H9 (cell line): Measurements from ENCODE around the gene FERMT1. TPM values are rescaled to one million over a fixed set of nuclear protein-coding genes. Genes with fewer than 3 reads are reported as not detected.

Source experiments
- DNase-seq: peaks from one replicate; pipeline ENCODE4 v3.0.0-alpha.2; 2017
- H2AFZ ChIP-seq: one replicate; pipeline ENCODE4 v1.6.1; 2013; ENCODE audit warnings: mild to moderate bottlenecking, low read length, control low read depth, moderate library complexity
- H2AK5ac ChIP-seq: 2 replicates; pipeline ENCODE4 v1.6.1; 2013; ENCODE audit warnings: low read length, control low read depth, mixed read lengths; ENCODE audit not compliant: insufficient read length
- H2BK120ac ChIP-seq: one replicate; pipeline ENCODE4 v1.6.1; 2013; ENCODE audit warnings: low read depth, mild to moderate bottlenecking, low read length, control low read depth, inconsistent platforms; ENCODE audit not compliant: poor library complexity, severe bottlenecking
- H2BK12ac ChIP-seq: 2 replicates; pipeline ENCODE4 v1.6.1; 2013; ENCODE audit warnings: low read length, control low read depth, mixed read lengths, low read depth; ENCODE audit not compliant: insufficient read length
- H2BK15ac ChIP-seq: 2 replicates; pipeline ENCODE4 v1.6.1; 2013; ENCODE audit warnings: low read depth, low read length, control low read depth
- H2BK20ac ChIP-seq: one replicate; pipeline ENCODE4 v1.6.1; 2013; ENCODE audit warnings: low read depth, mild to moderate bottlenecking, low read length, control low read depth, inconsistent platforms; ENCODE audit not compliant: poor library complexity, severe bottlenecking
- H2BK5ac ChIP-seq: 2 replicates; pipeline ENCODE4 v1.6.1; 2013; ENCODE audit warnings: low read length, control low read depth, mixed read lengths; ENCODE audit not compliant: insufficient read length
- H3K14ac ChIP-seq: 2 replicates; pipeline ENCODE4 v1.6.1; 2013; ENCODE audit warnings: low read length, control low read depth; ENCODE audit not compliant: insufficient read depth
- H3K18ac ChIP-seq: 2 replicates; pipeline ENCODE4 v1.6.1; 2013; ENCODE audit warnings: low read depth, mild to moderate bottlenecking, mixed read lengths, low read length, control low read depth; ENCODE audit not compliant: insufficient read length
- H3K23ac ChIP-seq: 2 replicates; pipeline ENCODE4 v1.6.1; 2013; ENCODE audit warnings: low read length, control low read depth, mixed read lengths, low read depth; ENCODE audit not compliant: insufficient read length
- H3K23me2 ChIP-seq: 2 replicates; pipeline ENCODE4 v1.6.1; 2013; ENCODE audit warnings: low read depth, mild to moderate bottlenecking, mixed read lengths, low read length, control low read depth; ENCODE audit not compliant: insufficient read length, poor library complexity, severe bottlenecking
- H3K27ac ChIP-seq: 2 replicates; pipeline ENCODE4 v1.5.1; 2013; ENCODE audit warnings: low read length, control low read depth, mixed read lengths, low read depth; ENCODE audit not compliant: insufficient read length
- H3K27me3 ChIP-seq: 2 replicates; pipeline ENCODE4 v1.6.1; 2013; ENCODE audit warnings: low read length, control low read depth, inconsistent platforms; ENCODE audit not compliant: insufficient read depth
- H3K4ac ChIP-seq: 2 replicates; pipeline ENCODE4 v1.6.1; 2013; ENCODE audit warnings: low read depth, mild to moderate bottlenecking, control low read depth, inconsistent platforms, low read length, moderate library complexity
- H3K4me1 ChIP-seq: 2 replicates; pipeline ENCODE4 v1.6.1; 2013; ENCODE audit warnings: low read length, control low read depth, inconsistent platforms; ENCODE audit not compliant: insufficient read depth
- H3K4me2 ChIP-seq: 2 replicates; pipeline ENCODE4 v1.6.1; 2013; ENCODE audit warnings: low read length, control low read depth, mixed read lengths; ENCODE audit not compliant: insufficient read length, insufficient read depth
- H3K56ac ChIP-seq: 2 replicates; pipeline ENCODE4 v1.6.1; 2013; ENCODE audit warnings: low read depth, mild to moderate bottlenecking, mixed read lengths, low read length, control low read depth; ENCODE audit not compliant: insufficient read length
- H3K79me1 ChIP-seq: 2 replicates; pipeline ENCODE4 v1.6.1; 2013; ENCODE audit warnings: low read depth, mild to moderate bottlenecking, moderate library complexity, low read length, control low read depth, inconsistent platforms; ENCODE audit not compliant: insufficient read depth, poor library complexity, severe bottlenecking
- H3K79me2 ChIP-seq: 2 replicates; pipeline ENCODE4 v1.6.1; 2013; ENCODE audit warnings: low read length, control low read depth, inconsistent platforms; ENCODE audit not compliant: insufficient read depth
- H3K9ac ChIP-seq: 2 replicates; pipeline ENCODE4 v1.6.1; 2013; ENCODE audit warnings: low read length, control low read depth, mixed read lengths; ENCODE audit not compliant: insufficient read length; ENCODE audit errors: extremely low read depth
- H3K9me3 ChIP-seq: one replicate; pipeline ENCODE4 v1.6.1; 2013; ENCODE audit warnings: low read depth, low read length, inconsistent platforms; ENCODE audit not compliant: control insufficient read depth
- H3T11ph ChIP-seq: one replicate; pipeline ENCODE4 v1.6.1; 2013; ENCODE audit warnings: mild to moderate bottlenecking, low read length, control low read depth, inconsistent platforms
- H4K20me1 ChIP-seq: one replicate; pipeline ENCODE4 v1.6.1; 2013; ENCODE audit not compliant: control insufficient read depth, insufficient read length, insufficient read depth
- H4K5ac ChIP-seq: 2 replicates; pipeline ENCODE4 v1.6.1; 2013; ENCODE audit warnings: low read depth, mild to moderate bottlenecking, mixed read lengths, low read length, control low read depth; ENCODE audit not compliant: insufficient read length
- H4K8ac ChIP-seq: replicated peaks from 2 replicates; pipeline ENCODE4 v1.6.1; 2013; ENCODE audit warnings: low read length, control low read depth, mixed read lengths, low read depth; ENCODE audit not compliant: insufficient read length
- H4K91ac ChIP-seq: 2 replicates; pipeline ENCODE4 v1.6.1; 2013; ENCODE audit warnings: low read depth, mild to moderate bottlenecking, moderate library complexity, mixed read lengths, low read length, control low read depth; ENCODE audit not compliant: insufficient read length
- H3K27ac Mint-ChIP-seq, 3 experiments: 2 replicates in 2 of 3; 3 replicates in 1 of 3; pipeline ENCODE4 v1.8.0; 2020 to 2021; ENCODE audit warnings: mixed read lengths in 3 of 3, mild to moderate bottlenecking in 1 of 3, moderate library complexity in 1 of 3
- H3K27me3 Mint-ChIP-seq: 2 replicates; pipeline ENCODE4 v1.8.0; 2021; ENCODE audit warnings: low read depth, mild to moderate bottlenecking, moderate library complexity, mixed read lengths
- H3K36me3 Mint-ChIP-seq, 3 experiments: 2 replicates in 2 of 3; 3 replicates in 1 of 3; pipeline ENCODE4 v1.8.0; 2020 to 2021; ENCODE audit warnings: low read depth in 3 of 3, mixed read lengths in 3 of 3; ENCODE audit not compliant: insufficient read depth in 1 of 3
- H3K4me1 Mint-ChIP-seq, 2 experiments: 2 replicates each; pipeline ENCODE4 v1.8.0; 2020; ENCODE audit warnings: mixed read lengths in 2 of 2
- H3K4me3 Mint-ChIP-seq, 2 experiments: 2 replicates in 1 of 2; 3 replicates in 1 of 2; pipeline ENCODE4 v1.8.0; 2020 to 2021; ENCODE audit warnings: mild to moderate bottlenecking in 2 of 2, mixed read lengths in 2 of 2, moderate library complexity in 1 of 2
- H3K9me3 Mint-ChIP-seq, 2 experiments: 2 replicates in 1 of 2; 3 replicates in 1 of 2; pipeline ENCODE4 v1.8.0; 2020; ENCODE audit warnings: mild to moderate bottlenecking in 2 of 2, mixed read lengths in 2 of 2, moderate library complexity in 1 of 2
- CTCF ChIP-seq: fragments of 200-600 bp; sonication (generic); conservative IDR thresholded peaks from 3 replicates; pipeline ENCODE4 v1.8.0; 2021; ENCODE audit warnings: antibody characterized with exemption, mild to moderate bottlenecking
- WGBS: extraction: QIAGEN DNeasy Blood & Tissue Kit; methylation state at CpG from one replicate; pipeline ENCODE4 v1.1.7; 2013; ENCODE audit warnings: missing lambda C conversion rate, low lambda C conversion rate, mixed read lengths; ENCODE audit not compliant: insufficient read length; ENCODE audit errors: extremely low coverage; 5-methylcytosine and 5-hydroxymethylcytosine counted together
- total RNA-seq: library from RNA; stranded (reverse); gene quantifications from 2 replicates; pipeline ENCODE4 v1.2.1, GENCODE V29; 2021

The FERMT1 gene
- total RNA-seq, 1 experiment from 2014 or later = 9.6 TPM

- Mint-ChIP-seq H3K27ac (no peak overlapping the region), H3K4me1 (no peaks in the 10 kb centered on the region), H3K27me3 (no peaks in the 10 kb centered on the region), H3K36me3 (peaks cover 40 to 44% (median 43%) of the 10 kb centered on the region in 3 experiments), H3K4me3 (no peak overlapping the region), H3K9me3 (peaks cover 13 to 22% of the 10 kb centered on the region in 2 experiments)
- H4K20me1 ChIP-seq = no peaks in the 10 kb centered on the region
- H2BK5ac ChIP-seq = no peak overlapping the region
- no peak overlapping the region for H3K23ac ChIP-seq
- no peak overlapping the region for H3T11ph ChIP-seq
- H3K79me2 ChIP-seq = no peaks in the 10 kb centered on the region; the same call in 1 of the 2 replicates
- no peak overlapping the region for H4K91ac ChIP-seq
- H3K4me2 ChIP-seq = no peak overlapping the region
- no peak overlapping the region for H2AFZ ChIP-seq
- no peaks in the 10 kb centered on the region for H3K9me3 ChIP-seq
- H4K5ac ChIP-seq = no peak overlapping the region
- H3K4me1 ChIP-seq = no peaks in the 10 kb centered on the region
- H3K4ac ChIP-seq = no peak overlapping the region
- H3K23me2 ChIP-seq = no peaks in the 10 kb centered on the region
- DNase-seq = no peak
- H2BK12ac ChIP-seq = no peak overlapping the region
- no peak overlapping the region for H3K9ac ChIP-seq
- no peak overlapping the region for H3K56ac ChIP-seq
- no peak overlapping the region for H2BK15ac ChIP-seq
- H2BK120ac ChIP-seq = no peak overlapping the region
- H3K27me3 ChIP-seq = no peaks in the 10 kb centered on the region
- no peak overlapping the region for H4K8ac ChIP-seq
- H2BK20ac ChIP-seq = no peak overlapping the region
- no peak for TF ChIP-seq CTCF
- H3K14ac ChIP-seq = no peak overlapping the region
- peaks cover 6% of the 10 kb centered on the region for H3K79me1 ChIP-seq
- H3K18ac ChIP-seq = no peak overlapping the region
- no CpG with 5 or more reads among the region's 3 CpGs for WGBS
- H2AK5ac ChIP-seq = no peak overlapping the region
- no peak overlapping the region for H3K27ac ChIP-seq
These were observed 96.8 kb downstream of the FERMT1 start for GRCh38 chr20:6026051-6026450.

Other genes with a start within 250 kb of the FERMT1 start
- 1.7 and 1.9 TPM in 2 replicates for gene CHGB, start 211.5 kb downstream of the FERMT1 start, total RNA-seq
- gene TRMT6, start 172.5 kb downstream of the FERMT1 start, total RNA-seq = 34.4 and 37.8 TPM in 2 replicates
- 32.2 and 33.3 TPM in 2 replicates for gene MCM8, start 172.4 kb downstream of the FERMT1 start, total RNA-seq
- 39.5 and 41.2 TPM in 2 replicates for gene CRLS1, start 116.9 kb downstream of the FERMT1 start, total RNA-seq
- gene LRRN4, start 69.0 kb downstream of the FERMT1 start, total RNA-seq = 0.22 and 0.42 TPM in 2 replicates